Right lobe of liver (tissue), 6 donors: ENCODE data around the gene VSNL1. TPM values are rescaled to one million over a fixed set of nuclear protein-coding genes. Genes with fewer than 3 reads are reported as not detected.

Source experiments
- ATAC-seq, 4 donors: fragments of 200-7000 bp; cut with Tn5 transposase; one replicate each; pipeline ENCODE4 v1.9.1; 2020; ENCODE audit warnings: mild to moderate bottlenecking in 4 of 4, moderate library complexity in 4 of 4
- DNase-seq, 3 donors: peaks; one replicate each; pipeline ENCODE4 v3.0.0-alpha.2; 2020
- H3K27ac ChIP-seq, 3 donors: fragments of 200-600 bp; one replicate each; pipeline ENCODE4 v1.8.0; 2022
- H3K27me3 ChIP-seq, 2 donors: fragments of 200-600 bp; one replicate each; pipeline ENCODE4 v1.8.0; 2022
- H3K36me3 ChIP-seq, 4 donors: fragments of 200-600 bp; sonication (generic) in 1 of 4; one replicate each; pipeline versions ENCODE4 v1.5.1 to v1.8.0; 2017 to 2022; ENCODE audit warnings: control low read depth in 1 of 4
- H3K4me1 ChIP-seq, 4 donors: fragments of 200-600 bp; sonication (generic) in 1 of 4; one replicate each; pipeline versions ENCODE4 v1.5.1 to v1.8.0; 2017 to 2022; ENCODE audit warnings: control low read depth in 1 of 4
- H3K4me3 ChIP-seq, 3 donors: fragments of 200-600 bp; one replicate each; pipeline ENCODE4 v1.8.0; 2022
- H3K9me3 ChIP-seq, 4 donors: fragments of 200-600 bp; sonication (generic) in 1 of 4; one replicate each; pipeline versions ENCODE4 v1.5.1 to v1.8.0; 2017 to 2022; ENCODE audit warnings: control low read depth in 1 of 4
- CTCF ChIP-seq, 4 donors: fragments of 200-600 bp in 3 of 4; fragments of 450-650 bp in 1 of 4; IDR thresholded peaks; one replicate each; pipeline versions ENCODE4 v1.5.1 to v1.8.0; 2016 to 2022; ENCODE audit warnings: antibody characterized with exemption in 4 of 4, mild to moderate bottlenecking in 2 of 4
- POLR2A ChIP-seq: fragments of 450-650 bp; IDR thresholded peaks from one replicate; pipeline ENCODE4 v1.6.1; 2017; ENCODE audit warnings: antibody characterized with exemption, mild to moderate bottlenecking
- WGBS: methylation state at CpG from one replicate; pipeline ENCODE4 v1.1.6; 2018; ENCODE audit warnings: low coverage, low lambda C conversion rate; ENCODE audit not compliant: insufficient coverage; ENCODE audit errors: missing lambda C conversion rate; 5-methylcytosine and 5-hydroxymethylcytosine counted together
- intact Hi-C, 2 donors: fragments of 100-400 bp; cut with DNase I; formaldehyde crosslinking; loops; one replicate each; pipeline versions ENCODE4 v1.11.2 to v1.14.1; 2022
- total RNA-seq, 6 experiments: library from RNA; depleted of rRNA in 2 of 6; stranded (reverse); fragments of >200 nt in 2 of 6; fragmentation: NEBNext Ultra II Directional in 3 of 6; extraction: Animal tissue kit (Norgen Biotek cat#: 25700) in 3 of 6; gene quantifications; one replicate each; pipeline versions ENCODE4 v1.1.0 to v1.2.4, GENCODE V29; 2016 to 2023
- donor health status: DM: no; HTN: yes; CAD: no.
- donor health status: DM: no; HTN: no; CAD: no.
- donor health status: DM: no; HTN: no; CAD: no.
- donor health status: DM: no; HTN: yes; CAD: no.
- donor health status: DM: no; HTN: yes; CAD: no.

VSNL1 gene
- total RNA-seq, 6 experiments from 2014 or later: 2.1 to 12.1 (median 4.3) TPM

GRCh38 chr2:17628349-17629261, 88.1 kb downstream of the VSNL1 start:
- H3K9me3 ChIP-seq: peaks cover 0 to 6% (median 0%) of the 10 kb centered on the region in 4 donors
- no peak overlapping the region for H3K4me3 ChIP-seq
- intact Hi-C loops: no loop called here
- ATAC-seq: no peak
- WGBS: 50% methylated on average over 1 of the region's 2 CpGs
- TF ChIP-seq POLR2A (no peak), CTCF (IDR thresholded peaks at IDR 0.05) (no peak)
- H3K27me3 ChIP-seq: no peaks in the 10 kb centered on the region
- no peak overlapping the region for H3K27ac ChIP-seq
- H3K36me3 ChIP-seq: no peaks in the 10 kb centered on the region
- DNase-seq: no peak
- no peaks in the 10 kb centered on the region for H3K4me1 ChIP-seq

GRCh38 chr2:17630089-17630488, 89.6 kb downstream of the VSNL1 start:
- no peak overlapping the region for H3K27ac ChIP-seq
- intact Hi-C loops: no loop called here
- ATAC-seq: no peak
- peaks cover 0 to 6% (median 0%) of the 10 kb centered on the region in 4 donors for H3K9me3 ChIP-seq
- no peak for TF ChIP-seq CTCF (IDR thresholded peaks at IDR 0.05)
- TF ChIP-seq POLR2A: no peak
- no peak overlapping the region for H3K4me3 ChIP-seq
- no peaks in the 10 kb centered on the region for H3K36me3 ChIP-seq
- no peak for DNase-seq
- no peaks in the 10 kb centered on the region for H3K27me3 ChIP-seq
- WGBS: 91% methylated on average over 4 of the region's 4 CpGs
- H3K4me1 ChIP-seq: no peaks in the 10 kb centered on the region

GRCh38 chr2:17634997-17635396, 94.5 kb downstream of the VSNL1 start:
- 85% methylated on average over 4 of the region's 4 CpGs for WGBS
- no peak for TF ChIP-seq POLR2A
- no peak for TF ChIP-seq CTCF (IDR thresholded peaks at IDR 0.05)
- no peak for ATAC-seq
- no peak overlapping the region for H3K27ac ChIP-seq
- H3K9me3 ChIP-seq: no peaks in the 10 kb centered on the region
- intact Hi-C loops: no loop called here
- H3K27me3 ChIP-seq: no peaks in the 10 kb centered on the region
- H3K4me1 ChIP-seq: no peaks in the 10 kb centered on the region
- DNase-seq: no peak
- H3K36me3 ChIP-seq: no peaks in the 10 kb centered on the region
- no peak overlapping the region for H3K4me3 ChIP-seq

GRCh38 chr2:17636257-17636656, 95.8 kb downstream of the VSNL1 start:
- ATAC-seq: no peak
- TF ChIP-seq POLR2A (no peak), CTCF (IDR thresholded peaks at IDR 0.05) (no peak)

More at GRCh38 chr2:17636257-17636656, 95.8 kb downstream of the VSNL1 start:
- no peaks in the 10 kb centered on the region for H3K4me1 ChIP-seq
- intact Hi-C loops: no loop called here
- no peak for DNase-seq
- H3K9me3 ChIP-seq: no peaks in the 10 kb centered on the region
- 100% methylated on average over 2 of the region's 3 CpGs for WGBS
- H3K4me3 ChIP-seq: no peak overlapping the region
- H3K27ac ChIP-seq: no peak overlapping the region
- no peaks in the 10 kb centered on the region for H3K27me3 ChIP-seq
- H3K36me3 ChIP-seq: no peaks in the 10 kb centered on the region
